ENCODE data around the gene SLC6A18. TPM values are rescaled to one million over a fixed set of nuclear protein-coding genes. Genes with fewer than 3 reads are reported as not detected.

Gene SLC6A18
- total and polyA plus RNA-seq, 5 experiments from 2014 or later: not detected

GRCh38 chr5:1209489-1209852, 15.7 kb upstream of the SLC6A18 start:
- DNase-seq (no peak), ATAC-seq (no peak)
- H3K4me3 Mint-ChIP-seq: no peak overlapping the region
- POLR2A ChIA-PET: no interaction called here
- peak overlapping the region in 2 of 10 donors; percentile 43 to 57 for H3K27ac Mint-ChIP-seq
- no peaks in the 10 kb centered on the region for H3K36me3 Mint-ChIP-seq
- H3K4me1 Mint-ChIP-seq: peaks cover 0 to 2% (median 0%) of the 10 kb centered on the region in 4 donors
- no peaks in the 10 kb centered on the region for H3K9me3 Mint-ChIP-seq
- peaks cover 0 to 8% (median 4%) of the 10 kb centered on the region in 5 donors for H3K27me3 Mint-ChIP-seq

DNA sequence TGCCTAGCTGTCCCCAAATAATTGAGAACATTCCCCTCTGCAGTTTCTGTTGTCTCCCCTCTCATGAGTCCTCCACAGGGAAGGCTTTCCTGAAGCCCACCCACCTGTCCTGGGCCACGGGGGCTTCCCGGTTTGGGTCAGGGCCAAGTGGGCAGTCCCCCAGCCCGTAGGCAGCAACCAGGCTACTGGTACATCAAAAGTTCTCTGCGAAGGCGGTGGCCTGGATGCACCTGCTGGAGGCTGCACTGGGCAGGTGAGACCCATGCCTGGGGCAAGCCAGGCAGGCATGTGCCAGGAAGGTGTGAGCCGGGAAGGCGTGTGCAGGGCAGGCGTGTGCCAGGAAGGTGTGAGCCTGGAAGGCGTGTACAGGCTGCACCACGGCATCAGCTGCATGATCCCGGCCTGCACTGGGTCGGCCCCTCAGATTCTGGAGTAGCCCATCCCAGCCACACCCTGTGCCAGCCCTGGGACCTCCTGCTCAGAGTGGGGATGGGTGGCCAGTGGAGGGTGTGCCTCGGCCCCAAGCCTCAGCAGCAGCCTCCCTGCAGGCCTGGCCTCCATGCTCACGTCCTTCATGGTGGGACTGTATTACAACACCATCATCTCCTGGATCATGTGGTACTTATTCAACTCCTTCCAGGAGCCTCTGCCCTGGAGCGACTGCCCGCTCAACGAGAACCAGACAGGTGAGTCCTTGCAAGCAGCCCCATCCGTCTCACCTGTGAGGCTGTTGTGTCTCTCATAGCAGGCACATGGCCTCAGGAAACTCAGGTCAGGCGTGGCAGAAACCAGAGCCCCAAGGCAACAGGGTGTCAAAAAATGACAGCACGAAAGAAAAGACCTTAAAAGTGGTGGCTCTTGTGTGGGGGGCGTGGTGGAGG, 15.0 kb upstream of the SLC6A18 start:
- no peaks in the 10 kb centered on the region for H3K36me3 Mint-ChIP-seq
- H3K27ac Mint-ChIP-seq: peak overlapping the region in 1 of 10 donors; percentile 43
- ATAC-seq (no peak), DNase-seq (peak in 2 of 10 donors; percentile 3 to 40)
- no peak overlapping the region for H3K4me3 Mint-ChIP-seq
- POLR2A ChIA-PET: no interaction called here
- peaks cover 0 to 2% (median 0%) of the 10 kb centered on the region in 4 donors for H3K4me1 Mint-ChIP-seq
- peaks cover 0 to 5% (median 4%) of the 10 kb centered on the region in 5 donors for H3K27me3 Mint-ChIP-seq
- H3K9me3 Mint-ChIP-seq: no peaks in the 10 kb centered on the region

GRCh38 chr5:1210832-1211251, 14.3 kb upstream of the SLC6A18 start:
- Mint-ChIP-seq H3K4me3 (no peak overlapping the region), H3K4me1 (peaks cover 0 to 2% (median 0%) of the 10 kb centered on the region in 4 donors), H3K36me3 (no peaks in the 10 kb centered on the region), H3K27me3 (peaks cover 0 to 11% (median 3%) of the 10 kb centered on the region in 5 donors), H3K27ac (no peak overlapping the region), H3K9me3 (peaks cover 0 to under 1% (median 0%) of the 10 kb centered on the region in 9 donors)
- DNase-seq (peak in 2 of 10 donors; percentile 1 to 36), ATAC-seq (no peak)
- POLR2A ChIA-PET: no interaction called here

DNA sequence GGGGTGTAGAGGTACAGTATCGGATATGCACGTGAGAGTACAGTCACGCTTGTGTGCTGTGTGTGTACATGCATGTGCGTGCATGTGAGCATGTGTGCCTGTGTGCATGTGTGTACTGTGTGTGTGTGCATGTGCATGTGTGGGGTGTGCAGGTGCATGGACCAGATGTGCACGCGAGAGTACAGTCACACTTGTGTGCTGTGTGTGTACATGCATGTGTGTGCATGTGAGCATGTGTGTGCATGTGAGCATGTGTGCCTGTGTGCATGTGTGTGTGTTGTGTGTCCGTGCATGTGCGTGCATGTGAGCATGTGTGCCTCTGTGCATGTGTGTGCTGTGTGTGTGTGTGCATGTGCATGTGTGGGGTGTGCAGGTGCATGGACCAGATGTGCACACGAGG, 13.5 kb upstream of the SLC6A18 start:
- peak overlapping the region in 1 of 10 donors; percentile 7 for H3K27ac Mint-ChIP-seq
- peaks cover 0 to 1% (median 0%) of the 10 kb centered on the region in 9 donors for H3K9me3 Mint-ChIP-seq
- no peaks in the 10 kb centered on the region for H3K36me3 Mint-ChIP-seq
- H3K27me3 Mint-ChIP-seq: peaks cover 0 to 9% (median 0%) of the 10 kb centered on the region in 5 donors
- ATAC-seq (no peak), DNase-seq (peak in 1 of 10 donors; percentile 47)
- POLR2A ChIA-PET: no interaction called here
- H3K4me1 Mint-ChIP-seq: peaks cover 0 to 2% (median 0%) of the 10 kb centered on the region in 4 donors
- no peak overlapping the region for H3K4me3 Mint-ChIP-seq

GRCh38 chr5:1212271-1212670, 12.9 kb upstream of the SLC6A18 start:
- ATAC-seq (no peak), DNase-seq (peak in 2 of 10 donors; percentile 1 to 30)
- peaks cover 0 to 9% (median 3%) of the 10 kb centered on the region in 5 donors for H3K27me3 Mint-ChIP-seq
- H3K4me1 Mint-ChIP-seq: peaks cover 0 to 2% (median 0%) of the 10 kb centered on the region in 4 donors
- H3K9me3 Mint-ChIP-seq: peaks cover 0 to 1% (median 0%) of the 10 kb centered on the region in 9 donors
- POLR2A ChIA-PET: no interaction called here
- no peak overlapping the region for H3K27ac Mint-ChIP-seq
- no peak overlapping the region for H3K4me3 Mint-ChIP-seq
- H3K36me3 Mint-ChIP-seq: no peaks in the 10 kb centered on the region

GRCh38 chr5:1212881-1213280, 12.3 kb upstream of the SLC6A18 start:
- no peaks in the 10 kb centered on the region for H3K36me3 Mint-ChIP-seq
- DNase-seq: peak in 1 of 10 donors; percentile 61
- no peak overlapping the region for H3K4me3 Mint-ChIP-seq
- H3K27me3 Mint-ChIP-seq: peaks cover 0 to 9% (median 0%) of the 10 kb centered on the region in 5 donors
- POLR2A ChIA-PET: no interaction called here
- ATAC-seq: no peak
- H3K9me3 Mint-ChIP-seq: peaks cover 0 to 1% (median 0%) of the 10 kb centered on the region in 9 donors
- H3K27ac Mint-ChIP-seq: no peak overlapping the region
- peaks cover 0 to 5% (median 1%) of the 10 kb centered on the region in 4 donors for H3K4me1 Mint-ChIP-seq

DNA sequence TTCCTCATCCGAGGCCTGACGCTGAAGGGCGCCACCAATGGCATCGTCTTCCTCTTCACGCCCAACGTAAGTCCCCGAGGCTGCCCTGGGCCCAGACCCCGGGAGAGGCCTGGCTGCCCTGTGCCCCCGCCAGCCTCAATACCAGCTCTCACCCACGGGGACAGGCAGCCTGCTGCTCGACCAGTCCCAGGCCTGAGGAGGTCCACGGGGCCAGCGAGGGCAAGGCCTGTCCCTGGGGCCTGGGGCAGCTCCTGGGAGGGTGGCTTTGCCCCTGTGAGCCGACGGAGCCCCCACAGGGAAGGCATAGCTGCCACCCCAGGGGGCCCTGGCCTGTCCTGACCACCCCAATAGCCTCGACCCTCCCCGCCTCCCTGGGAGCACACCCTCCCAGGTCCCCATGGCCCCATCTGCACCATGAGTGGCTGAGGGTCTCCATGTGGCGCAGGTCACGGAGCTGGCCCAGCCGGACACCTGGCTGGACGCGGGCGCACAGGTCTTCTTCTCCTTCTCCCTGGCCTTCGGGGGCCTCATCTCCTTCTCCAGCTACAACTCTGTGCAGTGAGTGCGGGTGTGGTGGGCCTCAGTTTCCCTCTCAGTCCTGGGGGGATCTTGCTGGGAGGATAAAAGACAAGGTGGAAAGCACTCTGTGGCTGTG, 11.5 kb upstream of the SLC6A18 start:
- Mint-ChIP-seq H3K27me3 (peaks cover 0 to 10% (median 0%) of the 10 kb centered on the region in 5 donors), H3K27ac (no peak overlapping the region), H3K4me3 (no peak overlapping the region), H3K36me3 (no peaks in the 10 kb centered on the region), H3K9me3 (peaks cover 0 to 1% (median 0%) of the 10 kb centered on the region in 9 donors), H3K4me1 (peaks cover 0 to 5% (median 2%) of the 10 kb centered on the region in 4 donors)
- DNase-seq (peak in 1 of 10 donors; percentile 60), ATAC-seq (no peak)
- POLR2A ChIA-PET: no interaction called here

DNA sequence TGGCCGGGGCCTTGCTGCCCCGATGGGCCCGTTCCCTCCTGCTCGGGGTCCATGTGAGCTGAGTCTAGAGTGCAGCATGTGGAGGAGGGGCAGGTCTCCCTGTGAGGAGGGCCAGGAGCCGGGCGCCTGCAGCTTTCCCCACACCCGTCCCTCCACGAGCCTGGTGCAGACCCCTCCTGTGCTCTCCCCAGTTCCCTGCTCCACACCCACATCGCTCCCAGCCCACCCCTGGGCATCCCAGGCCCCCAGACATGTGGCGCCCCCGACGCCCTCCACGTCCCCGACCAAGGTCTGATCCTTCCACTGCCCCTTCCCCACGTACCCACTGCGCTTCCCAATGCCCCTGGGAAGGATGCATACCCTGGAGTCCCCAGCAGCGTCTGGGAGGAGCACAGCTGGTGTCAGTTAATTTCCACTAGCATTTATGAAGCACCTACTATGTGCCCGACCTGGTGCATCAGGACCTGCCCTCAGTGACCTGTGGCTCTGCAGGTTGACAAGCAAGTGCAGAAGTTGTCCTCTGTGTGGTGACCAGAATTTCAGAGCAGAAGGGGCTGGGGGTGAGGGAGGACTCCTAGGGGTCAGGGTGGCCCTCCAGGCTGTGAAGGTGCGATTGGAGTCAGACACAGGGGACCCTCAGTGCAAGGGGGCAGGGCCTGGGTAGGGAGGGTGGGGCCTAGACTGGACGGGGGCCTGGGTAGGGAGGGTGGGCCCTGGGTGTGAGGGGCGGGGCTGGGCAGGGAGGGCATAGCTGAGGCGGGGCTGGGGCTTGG, 10.8 kb upstream of the SLC6A18 start:
- POLR2A ChIA-PET: no interaction called here
- Mint-ChIP-seq H3K4me1 (peaks cover 0 to 5% (median 2%) of the 10 kb centered on the region in 4 donors), H3K9me3 (peaks cover 0 to 1% (median 0%) of the 10 kb centered on the region in 9 donors), H3K4me3 (no peak overlapping the region), H3K27me3 (peaks cover 0 to 12% (median 0%) of the 10 kb centered on the region in 5 donors), H3K27ac (no peak overlapping the region), H3K36me3 (no peaks in the 10 kb centered on the region)
- peak in 2 of 10 donors; percentile 1 to 54 for DNase-seq
- ATAC-seq: no peak

GRCh38 chr5:1214936-1215220, 10.3 kb upstream of the SLC6A18 start:
- Mint-ChIP-seq H3K9me3 (peaks cover 0 to 1% (median 0%) of the 10 kb centered on the region in 9 donors), H3K27me3 (peaks cover 0 to 12% (median 0%) of the 10 kb centered on the region in 5 donors), H3K4me3 (no peak overlapping the region), H3K36me3 (no peaks in the 10 kb centered on the region), H3K4me1 (peaks cover 0 to 5% (median 1%) of the 10 kb centered on the region in 4 donors), H3K27ac (no peak overlapping the region)
- no peak for ATAC-seq
- no peak for DNase-seq
- POLR2A ChIA-PET: no interaction called here

DNA sequence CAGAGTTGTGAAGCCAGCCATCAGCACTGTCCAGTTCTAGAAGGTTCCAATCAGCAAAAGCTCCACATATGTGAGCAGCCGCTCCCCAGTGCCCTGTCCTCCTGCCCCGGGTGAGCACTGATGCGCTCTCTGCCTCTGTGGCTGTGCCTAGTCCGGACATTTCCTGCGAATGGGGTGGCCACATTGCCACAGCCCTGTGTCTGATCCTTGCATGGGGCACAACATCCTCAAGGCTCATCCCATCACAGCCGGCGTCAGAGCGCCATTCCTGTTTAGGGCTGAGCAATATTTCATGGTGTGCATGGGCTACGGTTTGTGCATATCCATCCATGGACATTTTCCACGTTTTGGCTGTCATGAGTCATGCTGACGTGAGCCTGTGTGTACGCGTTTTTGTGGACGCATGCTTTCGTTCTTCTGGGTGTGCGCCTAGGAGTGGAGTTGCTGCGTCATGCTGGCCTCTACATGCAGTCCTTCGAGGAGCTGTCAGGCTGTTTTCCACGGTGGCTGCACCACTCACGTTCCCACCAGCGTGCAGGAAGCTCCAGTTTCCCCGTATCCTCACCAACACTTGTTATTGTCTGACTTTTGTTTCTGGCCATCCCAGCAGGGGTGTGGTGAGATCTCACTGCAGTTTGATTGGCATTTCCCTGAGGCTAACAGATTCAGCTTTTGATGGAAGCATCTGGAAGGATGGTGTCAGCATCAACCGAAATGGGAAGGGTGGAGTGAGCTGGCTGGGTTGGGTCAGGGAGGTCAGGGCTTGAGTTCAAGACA, 9.7 kb upstream of the SLC6A18 start:
- Mint-ChIP-seq H3K4me3 (no peak overlapping the region), H3K4me1 (peaks cover 0 to 5% (median 1%) of the 10 kb centered on the region in 4 donors), H3K27ac (peak overlapping the region in 2 of 10 donors; percentile 56 to 62), H3K36me3 (no peaks in the 10 kb centered on the region), H3K27me3 (peaks cover 0 to 12% (median 0%) of the 10 kb centered on the region in 5 donors), H3K9me3 (peaks cover 0 to 1% (median 0%) of the 10 kb centered on the region in 9 donors)
- peak in 1 of 10 donors; percentile 45 for DNase-seq
- ATAC-seq: no peak
- POLR2A ChIA-PET: no interaction called here

DNA sequence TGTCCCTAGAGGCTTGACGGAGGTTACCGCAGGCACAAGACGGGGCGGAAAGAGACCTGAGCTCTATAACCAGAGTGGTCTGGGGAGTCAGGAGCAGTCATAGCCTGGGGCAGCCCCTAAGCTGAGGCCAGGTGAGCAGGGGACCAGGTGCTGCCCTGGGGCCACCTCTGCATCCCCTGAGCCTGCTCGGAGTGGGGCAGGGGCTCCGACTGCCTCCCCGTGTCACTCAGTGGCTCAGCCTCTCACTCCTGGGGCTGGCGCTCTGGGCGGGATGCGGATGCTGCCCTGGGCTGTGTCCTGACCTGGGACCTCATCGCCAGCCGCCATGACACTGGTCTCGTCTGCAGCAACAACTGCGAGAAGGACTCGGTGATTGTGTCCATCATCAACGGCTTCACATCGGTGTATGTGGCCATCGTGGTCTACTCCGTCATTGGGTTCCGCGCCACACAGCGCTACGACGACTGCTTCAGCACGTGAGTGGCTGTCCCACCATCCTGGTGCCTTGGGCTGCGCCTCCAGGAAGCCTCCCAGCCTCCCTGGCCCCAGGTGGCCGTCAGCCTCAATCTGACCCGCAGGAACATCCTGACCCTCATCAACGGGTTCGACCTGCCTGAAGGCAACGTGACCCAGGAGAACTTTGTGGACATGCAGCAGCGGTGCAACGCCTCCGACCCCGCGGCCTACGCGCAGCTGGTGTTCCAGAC, 8.8 kb upstream of the SLC6A18 start:
- no peaks in the 10 kb centered on the region for H3K36me3 Mint-ChIP-seq
- POLR2A ChIA-PET: no interaction called here
- ATAC-seq (no peak), DNase-seq (peak in 1 of 10 donors; percentile 27)
- H3K4me1 Mint-ChIP-seq: peaks cover 0 to 5% (median 1%) of the 10 kb centered on the region in 4 donors
- peaks cover 0 to 12% (median 0%) of the 10 kb centered on the region in 5 donors for H3K27me3 Mint-ChIP-seq
- H3K27ac Mint-ChIP-seq: no peak overlapping the region
- no peak overlapping the region for H3K4me3 Mint-ChIP-seq
- H3K9me3 Mint-ChIP-seq: peaks cover 0 to 1% (median 0%) of the 10 kb centered on the region in 9 donors
